Duodenal mucosa (tissue), 2 donors: ENCODE measurements around the gene PADI4.

Source experiments
- H3K27ac ChIP-seq: one replicate; pipeline ENCODE4 v1.7.0; 2013; ENCODE audit warnings: low read depth, low read length
- H3K27me3 ChIP-seq, 2 donors: one replicate each; pipeline ENCODE4 v1.7.0; 2013; ENCODE audit warnings: low read length in 2 of 2, control low read depth in 1 of 2; ENCODE audit not compliant: insufficient read depth in 2 of 2, control insufficient read depth in 1 of 2
- H3K36me3 ChIP-seq, 2 donors: one replicate each; pipeline ENCODE4 v1.7.0; 2013; ENCODE audit warnings: low read length in 2 of 2, control low read depth in 1 of 2; ENCODE audit not compliant: insufficient read depth in 2 of 2, control insufficient read depth in 1 of 2
- H3K4me1 ChIP-seq, 2 donors: one replicate each; pipeline ENCODE4 v1.7.0; 2013; ENCODE audit warnings: low read length in 2 of 2, control low read depth in 1 of 2; ENCODE audit not compliant: insufficient read depth in 2 of 2, control insufficient read depth in 1 of 2
- H3K4me3 ChIP-seq, 2 donors: one replicate each; pipeline ENCODE4 v1.7.0; 2013; ENCODE audit warnings: low read length in 2 of 2, low read depth in 1 of 2
- H3K9ac ChIP-seq, 2 donors: one replicate each; pipeline ENCODE4 v1.7.0; 2013; ENCODE audit warnings: low read length in 2 of 2, low read depth in 1 of 2
- H3K9me3 ChIP-seq, 2 donors: one replicate each; pipeline ENCODE4 v1.7.0; 2013; ENCODE audit warnings: low read length in 2 of 2, control low read depth in 1 of 2; ENCODE audit not compliant: control insufficient read depth in 1 of 2

The PADI4 gene

GRCh38 chr1:17371896-17372295 lies 63.9 kb downstream of the PADI4 start, which contains the start of gene PADI6:
TSS of gene PADI6 (plus strand) at chr1:17372196. CDS start at chr1:17372246, 50 bp downstream.
- Histone ChIP-seq H3K36me3 (no peaks in the 10 kb centered on the region), H3K9ac (no peak within 1 kb of the TSS), H3K27me3 (no peaks in the 10 kb centered on the region), H3K9me3 (no peaks in the 10 kb centered on the region), H3K4me3 (no peak within 1 kb of the TSS), H3K4me1 (no peaks in the 10 kb centered on the region), H3K27ac (no peak within 1 kb of the TSS)

DNA sequence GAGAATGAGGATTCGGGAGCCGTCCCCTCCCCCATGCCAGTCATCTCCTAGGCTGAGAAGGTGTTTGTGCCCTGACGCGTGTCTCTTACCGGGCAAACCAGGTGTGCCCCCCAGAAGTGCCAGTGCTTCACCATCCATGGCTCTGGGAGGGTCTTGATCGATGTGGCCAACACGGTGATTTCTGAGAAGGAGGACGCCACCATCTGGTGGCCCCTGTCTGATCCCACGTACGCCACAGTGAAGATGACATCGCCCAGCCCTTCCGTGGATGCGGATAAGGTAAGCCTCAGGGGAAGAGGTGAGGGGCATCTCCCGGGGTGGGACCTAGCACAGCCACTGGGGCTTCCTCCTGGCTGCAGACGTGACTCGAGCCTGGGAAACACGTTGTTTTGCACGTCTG lies 65.0 kb downstream of the PADI4 start:
- Histone ChIP-seq H3K9me3 (no peaks in the 10 kb centered on the region), H3K4me3 (no peak overlapping the region), H3K27me3 (peaks cover 3 to 5% of the 10 kb centered on the region in 2 donors), H3K36me3 (no peaks in the 10 kb centered on the region), H3K9ac (no peak overlapping the region), H3K27ac (no peak overlapping the region), H3K4me1 (no peaks in the 10 kb centered on the region)

- no peak overlapping the region for H3K9ac ChIP-seq
- peaks cover 5 to 7% of the 10 kb centered on the region in 2 donors for H3K27me3 ChIP-seq
- H3K9me3 ChIP-seq = no peaks in the 10 kb centered on the region
- no peaks in the 10 kb centered on the region for H3K36me3 ChIP-seq
- no peaks in the 10 kb centered on the region for H3K4me1 ChIP-seq
- no peak overlapping the region for H3K4me3 ChIP-seq
- H3K27ac ChIP-seq = no peak overlapping the region
Measured at GRCh38 chr1:17375651-17376050, 67.7 kb downstream of the PADI4 start.

DNA sequence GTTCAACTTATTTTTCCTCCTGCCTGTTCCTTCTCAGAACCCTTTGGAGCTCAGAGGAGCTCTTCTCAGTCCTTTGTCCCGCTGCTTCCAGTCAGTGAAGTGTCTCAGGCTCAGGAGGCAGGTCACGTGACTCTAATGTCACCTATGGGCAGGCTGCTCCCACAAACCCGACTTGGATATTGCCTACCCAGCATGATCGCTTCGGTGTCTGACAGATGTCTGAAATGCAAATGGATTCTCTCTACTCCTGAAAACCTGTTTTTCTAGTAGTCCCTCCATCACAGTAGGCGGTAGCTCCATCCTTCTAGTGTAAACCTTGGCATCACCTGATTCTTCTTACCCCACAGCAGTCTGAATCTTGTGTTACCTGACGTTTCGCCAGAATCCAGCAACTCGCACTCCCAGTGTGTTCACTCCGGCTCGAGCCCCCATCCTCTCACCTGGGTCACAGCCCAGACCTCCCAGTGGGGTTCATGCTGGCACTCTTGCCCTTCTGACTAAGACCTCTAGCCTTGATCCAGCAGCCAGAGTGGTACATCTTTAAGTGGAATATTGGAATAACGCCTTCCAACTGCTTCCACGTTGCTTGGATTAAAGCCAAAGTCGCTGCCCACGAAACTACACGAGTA lies 69.4 kb downstream of the PADI4 start:
- Histone ChIP-seq H3K9me3 (no peaks in the 10 kb centered on the region), H3K4me1 (no peaks in the 10 kb centered on the region), H3K27me3 (peaks cover 5 to 7% of the 10 kb centered on the region in 2 donors), H3K36me3 (no peaks in the 10 kb centered on the region), H3K9ac (no peak overlapping the region), H3K27ac (no peak overlapping the region), H3K4me3 (no peak overlapping the region)

GRCh38 chr1:17381161-17381560 lies 73.2 kb downstream of the PADI4 start:
- Histone ChIP-seq H3K27ac (no peak overlapping the region), H3K9me3 (no peaks in the 10 kb centered on the region), H3K4me3 (no peak overlapping the region), H3K27me3 (peaks cover 5 to 7% of the 10 kb centered on the region in 2 donors), H3K36me3 (no peaks in the 10 kb centered on the region), H3K4me1 (no peaks in the 10 kb centered on the region), H3K9ac (no peak overlapping the region)

- Histone ChIP-seq H3K4me3 (no peak overlapping the region), H3K36me3 (no peaks in the 10 kb centered on the region), H3K4me1 (no peaks in the 10 kb centered on the region), H3K9me3 (no peaks in the 10 kb centered on the region), H3K9ac (no peak overlapping the region), H3K27ac (no peak overlapping the region), H3K27me3 (no peaks in the 10 kb centered on the region)
Measured at GRCh38 chr1:17392199-17392740, 84.3 kb downstream of the PADI4 start.

- no peak overlapping the region for H3K27ac ChIP-seq
- no peaks in the 10 kb centered on the region for H3K27me3 ChIP-seq
- H3K4me1 ChIP-seq = no peaks in the 10 kb centered on the region
- no peak overlapping the region for H3K4me3 ChIP-seq
- no peaks in the 10 kb centered on the region for H3K36me3 ChIP-seq
- H3K9me3 ChIP-seq = no peaks in the 10 kb centered on the region
- H3K9ac ChIP-seq = no peak overlapping the region
Measured at GRCh38 chr1:17393230-17393629, 85.2 kb downstream of the PADI4 start.

GRCh38 chr1:17397910-17398695 lies 90.1 kb downstream of the PADI4 start:
- H3K27me3 ChIP-seq = no peaks in the 10 kb centered on the region
- no peaks in the 10 kb centered on the region for H3K4me1 ChIP-seq
- no peak overlapping the region for H3K9ac ChIP-seq
- no peaks in the 10 kb centered on the region for H3K9me3 ChIP-seq
- H3K27ac ChIP-seq = no peak overlapping the region
- H3K36me3 ChIP-seq = no peaks in the 10 kb centered on the region
- H3K4me3 ChIP-seq = no peak overlapping the region

- H3K4me1 ChIP-seq = no peaks in the 10 kb centered on the region
- no peaks in the 10 kb centered on the region for H3K27me3 ChIP-seq
- H3K4me3 ChIP-seq = no peak overlapping the region
- H3K9me3 ChIP-seq = no peaks in the 10 kb centered on the region
- H3K27ac ChIP-seq = no peak overlapping the region
- no peak overlapping the region for H3K9ac ChIP-seq
- H3K36me3 ChIP-seq = peaks cover 0 to 3% of the 10 kb centered on the region in 2 donors
Measured at GRCh38 chr1:17400725-17401341, 92.8 kb downstream of the PADI4 start.

DNA sequence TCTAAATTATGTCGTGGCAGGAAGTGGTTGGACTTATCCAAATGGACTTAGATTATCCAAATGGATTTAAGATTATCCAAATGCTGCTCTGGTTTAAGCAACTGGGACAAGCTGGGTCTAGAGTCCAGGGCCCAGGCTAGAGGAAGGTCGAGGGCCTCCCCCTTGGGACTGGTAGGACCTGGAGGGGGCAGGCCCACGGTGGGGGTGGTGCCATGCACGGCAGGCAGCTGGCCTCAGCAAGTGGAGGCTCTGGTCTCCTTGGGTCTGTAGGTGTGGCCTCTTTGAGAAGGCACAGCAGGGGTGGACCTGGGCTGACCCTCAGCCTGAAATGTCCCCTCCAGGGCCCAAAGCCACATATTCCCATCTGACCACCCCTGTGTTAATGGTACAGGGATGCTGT lies 93.8 kb downstream of the PADI4 start:
- H3K9me3 ChIP-seq = no peaks in the 10 kb centered on the region
- no peaks in the 10 kb centered on the region for H3K4me1 ChIP-seq
- H3K27ac ChIP-seq = no peak overlapping the region
- no peaks in the 10 kb centered on the region for H3K27me3 ChIP-seq
- H3K9ac ChIP-seq = no peak overlapping the region
- H3K4me3 ChIP-seq = no peak overlapping the region
- peaks cover 0 to 4% of the 10 kb centered on the region in 2 donors for H3K36me3 ChIP-seq
